NCI-H2227 (cell line): Measurements from ENCODE around the gene SSC5D.

Experiments used
- DNase-seq: peaks from one replicate; lab custom pipeline; 2025; ENCODE audit not compliant: unreplicated experiment; lab: John Stamatoyannopoulos, UW

SSC5D gene

GRCh38 chr19:55454787-55455243, 33.4 kb upstream of the SSC5D start:
- peak; percentile 91 for DNase-seq

DNA sequence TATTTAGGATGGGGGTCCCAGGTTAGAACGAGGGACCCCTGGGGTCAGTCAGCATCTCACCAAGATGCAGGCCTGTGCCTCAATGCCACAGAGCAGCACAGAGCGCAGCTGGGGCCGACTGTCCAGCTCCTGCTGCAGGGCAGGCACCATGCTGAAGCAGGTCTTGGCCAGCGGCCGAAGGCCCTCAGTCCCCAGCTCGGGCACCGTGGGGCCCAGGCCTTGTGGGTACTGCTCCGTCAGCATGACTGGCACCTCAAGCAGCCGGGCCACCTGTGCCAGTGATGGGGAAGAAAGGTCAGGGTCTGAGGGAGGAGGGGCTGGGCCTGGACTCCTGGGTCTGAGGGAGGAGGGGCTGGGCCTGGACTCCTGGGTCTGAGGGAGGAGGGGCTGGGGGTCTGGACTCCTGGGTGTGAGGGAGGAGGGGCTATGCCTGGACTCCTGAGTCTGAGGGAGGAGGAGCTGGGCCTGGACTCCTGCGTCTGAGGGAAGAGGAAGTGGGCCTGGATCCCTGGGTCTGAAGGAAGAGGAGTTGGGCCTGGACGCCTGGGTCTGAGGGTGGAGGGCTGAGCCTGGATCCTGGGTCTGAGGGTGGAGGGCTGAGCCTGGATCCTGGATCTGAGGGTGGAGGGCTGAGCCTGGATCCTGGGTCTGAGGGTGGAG, 32.5 kb upstream of the SSC5D start:
- DNase-seq: no peak

GRCh38 chr19:55456347-55456746, 31.9 kb upstream of the SSC5D start:
- no peak for DNase-seq

GRCh38 chr19:55457683-55458457, 30.4 kb upstream of the SSC5D start:
- no peak for DNase-seq

DNA sequence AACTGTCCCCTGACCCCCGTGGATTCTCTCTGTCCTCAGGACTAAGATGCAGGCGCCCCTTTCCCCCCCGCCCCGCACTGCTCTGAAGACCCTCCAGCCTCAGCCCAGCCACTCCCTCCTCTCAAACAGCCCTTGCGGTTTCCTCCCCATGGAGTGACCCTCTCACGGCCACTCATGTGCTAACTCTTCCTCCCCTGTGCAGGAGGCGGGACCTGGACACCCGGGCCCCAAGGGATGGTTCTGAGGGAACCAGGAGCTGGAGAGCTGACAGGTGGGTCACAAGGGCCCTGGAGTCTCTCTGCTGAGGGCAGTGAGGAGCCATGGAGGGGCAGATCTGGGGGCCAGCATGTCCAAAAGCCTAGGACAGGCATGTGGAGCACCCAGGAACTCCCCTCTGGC, 28.7 kb upstream of the SSC5D start:
- peak; percentile 63 for DNase-seq

- peak; percentile 67 for DNase-seq
These were observed 28.1 kb upstream of the SSC5D start for GRCh38 chr19:55459950-55460657.

- peak; percentile 92 for DNase-seq
These were observed 27.5 kb upstream of the SSC5D start for GRCh38 chr19:55460670-55461258.

- DNase-seq: peak; percentile 100
These were observed 26.8 kb upstream of the SSC5D start, which contains the start of gene ISOC2 for GRCh38 chr19:55461259-55461973. Gene ISOC2 (minus strand): TSS chr19:55461642. CDS start chr19:55456486, 5,156 bp downstream.

DNA sequence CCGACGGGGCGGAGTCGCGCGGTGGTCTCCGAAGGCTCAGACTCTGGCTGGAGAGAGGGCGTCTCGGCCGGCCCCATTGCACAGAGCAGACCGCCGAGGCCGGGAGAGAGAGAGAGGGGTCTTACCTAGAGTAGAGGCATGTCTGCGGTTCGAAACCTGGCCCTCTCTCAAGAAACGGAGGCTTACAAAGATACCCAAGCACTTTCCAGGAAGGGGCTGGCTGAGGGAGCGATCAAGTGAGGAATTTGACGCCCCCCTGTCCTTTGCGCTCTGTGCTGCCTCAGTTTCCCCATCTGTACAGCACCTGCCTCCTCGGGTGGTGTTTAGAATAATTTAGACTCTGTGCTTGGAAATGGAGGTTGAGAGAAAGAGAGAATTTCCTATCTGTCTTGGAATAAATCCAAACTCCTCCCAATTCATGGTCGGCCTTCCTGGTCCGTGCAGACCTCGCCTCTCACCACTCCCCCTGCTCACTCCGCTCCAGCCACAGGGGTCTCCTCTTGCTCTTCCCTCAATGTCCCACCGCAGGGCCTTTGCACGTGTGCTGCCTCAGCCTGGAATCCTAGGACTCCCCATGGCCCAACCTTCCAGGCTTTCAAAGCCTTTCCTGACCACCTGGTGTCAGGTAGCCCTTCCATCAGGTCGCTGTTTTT, 26.1 kb upstream of the SSC5D start:
- peak; percentile 75 for DNase-seq

DNA sequence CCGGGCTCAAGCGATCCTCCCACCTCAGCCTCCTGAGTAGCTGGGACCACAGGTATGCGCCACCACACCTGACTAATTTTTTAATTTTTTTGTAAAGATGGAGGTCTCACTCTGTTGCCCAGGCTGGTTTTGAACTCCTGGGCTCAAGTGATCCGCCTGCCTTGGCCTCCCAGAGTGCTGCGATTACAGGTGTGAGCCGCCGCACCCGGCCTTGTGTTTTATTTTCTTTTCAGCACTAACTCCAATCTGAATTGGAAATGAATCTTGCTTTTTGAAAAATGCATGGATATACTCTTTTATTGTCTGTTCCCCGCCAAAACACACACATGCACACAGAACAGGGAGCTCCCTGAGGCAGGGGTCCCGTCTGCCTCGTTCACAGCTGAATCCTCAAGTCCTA, 25.5 kb upstream of the SSC5D start:
- DNase-seq: no peak

- no peak for DNase-seq
These were observed 24.6 kb upstream of the SSC5D start for GRCh38 chr19:55463583-55464031.

DNA sequence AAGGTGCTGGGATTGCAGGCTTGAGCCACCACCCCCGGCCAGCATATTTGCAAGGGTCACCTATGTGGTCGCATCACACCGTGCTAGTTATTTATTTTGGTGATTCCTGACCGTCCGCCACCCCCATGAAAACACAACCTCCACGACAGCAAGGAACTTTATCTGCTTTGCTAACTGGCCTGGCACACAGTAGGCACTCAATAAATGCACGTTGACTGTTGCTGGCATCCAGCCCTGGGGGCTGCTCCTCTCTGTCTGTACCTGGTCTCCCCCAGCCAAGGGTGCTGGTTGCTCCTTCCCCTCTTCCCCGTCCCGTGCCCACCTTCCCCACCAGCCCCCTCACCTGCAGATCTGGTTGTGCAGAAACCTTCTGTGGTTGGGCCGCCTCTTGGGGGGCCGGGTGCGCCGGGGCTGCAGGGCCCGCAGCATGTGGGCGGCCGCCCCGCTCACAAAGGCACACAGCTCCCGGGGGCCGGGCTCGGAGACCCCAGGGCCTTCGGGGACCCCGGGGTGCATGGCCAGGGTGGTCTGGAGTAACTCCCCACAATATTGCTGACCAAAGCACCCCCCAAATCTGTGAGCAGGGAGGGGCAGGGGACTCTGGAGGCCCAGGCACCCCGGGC, 24.1 kb upstream of the SSC5D start:
- DNase-seq: no peak

- peak; percentile 94 for DNase-seq
These were observed 23.6 kb upstream of the SSC5D start, which contains the start of gene C19orf85 for GRCh38 chr19:55464662-55465054. Gene C19orf85 (minus strand): TSS chr19:55464751. CDS start chr19:55464554, 197 bp downstream.

- DNase-seq: peak; percentile 47
These were observed 22.6 kb upstream of the SSC5D start for GRCh38 chr19:55465460-55466240.

DNA sequence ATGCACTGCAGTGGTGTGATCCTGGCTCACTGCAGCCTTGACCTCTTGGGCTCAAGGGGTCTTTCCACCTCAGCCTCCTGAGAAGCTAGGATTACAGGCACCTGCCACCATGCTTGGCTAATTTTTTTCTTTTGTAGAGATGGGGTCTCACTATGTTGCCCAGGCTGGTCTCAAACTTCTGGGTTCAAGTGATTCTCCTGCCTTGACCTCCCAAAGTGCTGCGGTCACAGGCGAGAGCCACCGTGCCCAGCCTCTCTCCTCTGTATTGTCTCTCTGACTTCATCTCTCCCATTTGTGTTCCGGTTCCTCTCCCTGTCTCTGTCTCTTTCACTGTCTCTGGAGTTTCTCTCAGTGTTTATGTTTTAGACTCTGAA, 22.0 kb upstream of the SSC5D start:
- DNase-seq: no peak

GRCh38 chr19:55467236-55468053, 20.8 kb upstream of the SSC5D start:
- no peak for DNase-seq

DNA sequence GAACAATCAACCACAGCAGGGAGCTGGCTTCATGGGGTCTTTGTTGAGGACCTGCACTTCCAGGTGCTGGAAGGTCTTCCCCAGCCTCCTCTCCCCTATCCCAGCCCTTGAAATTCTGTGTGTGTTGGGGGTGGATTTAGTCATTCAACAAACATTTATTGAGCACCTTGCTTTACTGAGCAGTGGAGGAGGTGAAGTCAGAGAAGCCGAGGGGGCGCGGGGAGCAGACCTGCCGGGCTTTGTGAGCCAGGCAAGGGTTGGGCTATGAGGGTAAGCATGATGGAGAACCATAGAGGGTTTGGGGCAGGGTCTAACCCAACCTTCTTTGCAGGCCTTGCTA, 20.2 kb upstream of the SSC5D start:
- DNase-seq: no peak

GRCh38 chr19:55471266-55471665, 17.0 kb upstream of the SSC5D start:
- no peak for DNase-seq
